Stimulated activated CD4-positive, alpha-beta T cell treated with anti-CD3 and anti-CD28 coated beads, TNF-alpha, amount 100 ng/mL, for 24 hours (primary cell): ENCODE results near the gene NLGN2.

Experiments
- DNase-seq, 3 experiments: peaks; one replicate each; pipeline ENCODE4 v3.0.0-alpha.2; 2020; ENCODE audit warnings: low read depth in 3 of 3

NLGN2 gene

GRCh38 chr17:7392696-7393612 lies 14.7 kb upstream of the NLGN2 start:
- no peak for DNase-seq

GRCh38 chr17:7393613-7394451 lies 13.8 kb upstream of the NLGN2 start:
- DNase-seq, result peak; percentile 24 to 63 (median 26)

- peak; percentile 61 to 87 (median 75) for DNase-seq
These were observed 13.0 kb upstream of the NLGN2 start, which contains the start of gene PLSCR3 for GRCh38 chr17:7394452-7395191. Gene PLSCR3 (minus strand): TSS chr17:7394525. CDS start chr17:7394110, 415 bp downstream.

GRCh38 chr17:7396147-7396546 lies 11.5 kb upstream of the NLGN2 start:
- DNase-seq, result no peak

GRCh38 chr17:7398612-7399011 lies 9.0 kb upstream of the NLGN2 start:
- no peak for DNase-seq

- DNase-seq, result no peak
These were observed 4.5 kb upstream of the NLGN2 start for GRCh38 chr17:7403043-7403726.

GRCh38 chr17:7403727-7403976 lies 4.0 kb upstream of the NLGN2 start:
- DNase-seq, result no peak

GRCh38 chr17:7403977-7404736 lies 3.5 kb upstream of the NLGN2 start, which contains the start of gene TMEM256:
Gene TMEM256 (minus strand): TSS chr17:7404097. CDS start chr17:7404084, 13 bp downstream.
- DNase-seq, result peak; percentile 87 to 97 (median 94)

GRCh38 chr17:7404737-7405349 lies 2.8 kb upstream of the NLGN2 start:
- DNase-seq, result peak in 1 of 3 experiments; percentile 63

GRCh38 chr17:7405350-7406234 lies 2.1 kb upstream of the NLGN2 start:
- DNase-seq, result no peak

GRCh38 chr17:7406235-7406825 lies 1.3 kb upstream of the NLGN2 start:
- no peak for DNase-seq

- no peak for DNase-seq
These were observed 563 bp upstream of the NLGN2 start for GRCh38 chr17:7407082-7407481.

- no peak for DNase-seq
These were observed 645 bp downstream of the NLGN2 start for GRCh38 chr17:7408252-7408727.

GRCh38 chr17:7408863-7409262 lies 1.2 kb downstream of the NLGN2 start:
- no peak for DNase-seq

GRCh38 chr17:7409716-7410115 lies 2.1 kb downstream of the NLGN2 start:
- DNase-seq, result no peak

GRCh38 chr17:7410634-7411426 lies 3.2 kb downstream of the NLGN2 start:
- no peak for DNase-seq

- no peak for DNase-seq
These were observed 3.7 kb downstream of the NLGN2 start for GRCh38 chr17:7411427-7411750.
